BLaER1 (cell line): ENCODE data around the gene PDILT.
"Not testable (repeated sequence)": the region's sequence is repeated elsewhere in the genome, so short reads cannot be mapped to it uniquely, and the experiment has no call there.

Experiments used
- H3K27ac ChIP-seq: shearing (Covaris generic); formaldehyde crosslinking; 2 replicates; pipeline ENCODE4 v1.8.1; 2022
- H3K27me3 ChIP-seq: shearing (Covaris generic); formaldehyde crosslinking; 2 replicates; pipeline ENCODE4 v1.8.1; 2022
- H3K36me3 ChIP-seq: shearing (Covaris generic); formaldehyde crosslinking; 2 replicates; pipeline ENCODE4 v1.8.1; 2022
- H3K4me1 ChIP-seq: shearing (Covaris generic); formaldehyde crosslinking; 2 replicates; pipeline ENCODE4 v1.8.1; 2022
- H3K4me2 ChIP-seq: shearing (Covaris generic); formaldehyde crosslinking; 2 replicates; pipeline ENCODE4 v1.8.1; 2022
- H3K4me3 ChIP-seq: shearing (Covaris generic); formaldehyde crosslinking; 2 replicates; pipeline ENCODE4 v1.8.1; 2022
- H3K9ac ChIP-seq: shearing (Covaris generic); formaldehyde crosslinking; 2 replicates; pipeline ENCODE4 v1.8.1; 2022
- H3K9me3 ChIP-seq: shearing (Covaris generic); formaldehyde crosslinking; 2 replicates; pipeline ENCODE4 v1.8.1; 2022
- H4K20me1 ChIP-seq: shearing (Covaris generic); formaldehyde crosslinking; 2 replicates; pipeline ENCODE4 v1.8.1; 2022
- Cebpa-rat ChIP-seq: shearing (Covaris generic); IDR thresholded peaks from 2 replicates; pipeline ENCODE4 v1.8.1; 2022

Gene PDILT

DNA sequence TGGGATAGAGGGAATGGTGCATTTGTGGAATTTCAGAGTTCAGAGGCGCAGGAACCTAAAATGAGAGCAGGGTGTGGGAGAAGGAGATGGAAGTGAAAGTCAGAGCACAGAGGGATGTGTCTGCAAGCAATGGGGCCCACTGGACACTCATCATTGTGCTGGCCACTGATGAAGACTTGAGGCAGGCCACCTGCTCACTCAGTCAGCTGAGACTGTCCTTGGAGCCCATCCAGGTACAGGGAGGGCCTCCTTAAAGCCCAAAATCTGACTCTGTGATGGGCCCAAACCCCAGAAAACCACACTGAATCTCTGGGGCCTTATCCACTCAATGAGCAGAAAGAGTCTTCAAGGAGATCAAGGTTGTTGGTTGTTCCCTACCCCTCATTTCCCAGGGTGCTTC is 82.9 kb downstream of the PDILT start:
- H3K4me3 ChIP-seq: no peak overlapping the region
- no peak for TF ChIP-seq Cebpa-rat
- no peaks in the 10 kb centered on the region for H3K36me3 ChIP-seq
- no peak overlapping the region for H3K9ac ChIP-seq
- H3K4me1 ChIP-seq: no peaks in the 10 kb centered on the region
- H3K27me3 ChIP-seq: no peaks in the 10 kb centered on the region
- no peak overlapping the region for H3K4me2 ChIP-seq
- no peak overlapping the region for H3K27ac ChIP-seq
- no peaks in the 10 kb centered on the region for H3K9me3 ChIP-seq
- H4K20me1 ChIP-seq: no peaks in the 10 kb centered on the region

DNA sequence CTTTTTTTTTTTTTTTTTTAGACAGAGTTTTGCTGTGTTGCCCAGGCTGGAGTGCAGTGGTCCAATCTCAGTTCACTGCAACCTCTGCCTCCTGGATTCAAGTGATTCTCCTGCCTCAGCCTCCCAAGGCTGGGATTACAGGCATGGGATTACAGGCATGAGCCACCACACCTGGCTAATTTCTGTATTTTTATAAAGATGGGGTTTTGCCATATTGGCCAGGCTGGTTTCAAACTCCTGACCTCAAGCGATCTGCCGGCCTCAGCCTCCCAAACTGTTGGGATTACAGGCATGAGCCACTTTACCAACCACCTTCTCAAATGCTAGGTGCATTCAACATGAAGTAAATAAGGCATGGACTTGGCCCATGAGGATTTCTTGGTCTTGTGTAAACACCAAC is 83.5 kb downstream of the PDILT start:
- not testable (repeated sequence) for H3K36me3 ChIP-seq, H3K27me3 ChIP-seq, H3K4me2 ChIP-seq, H3K4me3 ChIP-seq, H3K4me1 ChIP-seq, H3K27ac ChIP-seq, H3K9ac ChIP-seq, H4K20me1 ChIP-seq, H3K9me3 ChIP-seq

DNA sequence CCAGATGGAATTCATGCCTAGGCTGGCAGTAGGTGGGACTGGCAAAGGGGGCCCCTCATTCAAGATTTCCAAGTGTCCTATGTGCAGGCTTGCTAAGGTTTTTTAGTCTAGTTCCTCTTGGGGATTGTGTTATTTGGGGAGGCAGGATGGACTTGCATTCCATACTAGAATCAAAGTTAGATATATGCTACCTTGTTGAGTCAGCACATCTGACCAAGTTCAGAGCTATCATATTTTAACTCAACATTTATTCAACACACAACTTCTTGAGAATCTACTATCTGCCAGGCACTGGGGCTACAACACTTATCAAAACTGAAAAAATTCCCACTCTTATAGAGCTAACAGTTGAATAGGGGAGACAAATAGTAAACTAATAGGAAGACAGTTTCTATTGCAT is 83.9 kb downstream of the PDILT start:
- no peak for TF ChIP-seq Cebpa-rat
- Histone ChIP-seq H3K9me3 (no peaks in the 10 kb centered on the region), H3K4me3 (no peak overlapping the region), H3K36me3 (no peaks in the 10 kb centered on the region), H3K9ac (no peak overlapping the region), H4K20me1 (no peaks in the 10 kb centered on the region), H3K27ac (no peak overlapping the region), H3K4me2 (no peak overlapping the region), H3K4me1 (no peaks in the 10 kb centered on the region), H3K27me3 (no peaks in the 10 kb centered on the region)

DNA sequence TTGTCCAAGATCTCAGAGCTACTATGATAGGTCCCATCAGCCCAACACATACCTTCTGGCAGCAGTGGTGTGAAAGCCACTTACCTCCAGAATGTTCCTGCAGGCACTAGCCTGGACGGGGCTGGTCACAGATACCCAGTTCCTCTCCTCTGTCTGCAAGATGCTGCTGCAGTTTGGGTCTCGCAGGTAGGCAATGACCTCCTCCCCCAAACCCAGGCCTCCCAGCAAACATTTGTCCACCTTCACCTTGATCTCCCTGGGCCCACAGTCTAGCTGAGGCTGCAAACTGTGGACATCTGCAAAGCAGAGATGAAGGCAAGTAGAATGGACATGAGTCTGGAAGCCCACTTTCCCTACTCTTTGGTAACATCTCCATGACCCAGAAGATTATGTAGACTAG is 84.4 kb downstream of the PDILT start:
- Histone ChIP-seq H3K27me3 (no peaks in the 10 kb centered on the region), H4K20me1 (no peaks in the 10 kb centered on the region), H3K4me2 (no peak overlapping the region), H3K9me3 (no peaks in the 10 kb centered on the region), H3K4me1 (no peaks in the 10 kb centered on the region), H3K36me3 (no peaks in the 10 kb centered on the region), H3K27ac (no peak overlapping the region), H3K9ac (no peak overlapping the region), H3K4me3 (no peak overlapping the region)
- no peak for TF ChIP-seq Cebpa-rat

DNA sequence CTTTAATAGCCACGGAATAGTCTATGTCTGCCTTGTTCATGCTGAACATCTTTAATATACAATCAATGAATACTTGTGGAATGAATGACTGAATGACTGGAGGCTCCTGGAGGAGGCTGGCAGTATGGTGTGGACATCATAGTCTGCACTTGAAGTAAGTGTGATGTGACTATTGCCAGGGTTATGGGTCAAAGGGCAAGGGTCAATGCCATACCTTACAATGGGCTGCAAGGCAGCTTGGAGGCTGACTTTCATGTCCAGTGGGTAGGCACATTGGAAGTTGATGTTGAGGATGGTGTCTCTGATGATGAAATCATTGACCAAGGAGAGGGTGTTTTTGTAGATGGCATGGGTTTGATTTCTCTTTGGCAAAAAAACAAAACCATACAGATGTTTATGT is 85.1 kb downstream of the PDILT start:
- no peaks in the 10 kb centered on the region for H4K20me1 ChIP-seq

DNA sequence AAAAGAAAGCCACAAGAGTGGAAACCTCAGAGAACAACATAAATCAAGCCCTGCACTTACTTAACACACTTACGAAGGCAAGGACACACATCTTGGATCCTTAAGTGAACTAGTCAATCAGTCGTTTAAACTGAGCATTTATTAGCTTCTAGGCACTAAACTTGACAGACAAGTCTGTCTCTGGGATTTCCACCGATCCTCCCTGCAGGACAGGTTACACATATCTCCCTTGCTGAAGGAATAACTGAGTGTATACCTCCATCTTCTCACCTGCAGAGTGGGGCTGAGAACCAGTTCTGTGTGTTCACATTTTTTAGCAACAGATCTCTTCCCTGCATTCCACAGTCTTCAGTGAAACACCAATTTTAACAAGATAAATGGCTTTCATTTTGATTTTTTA is 86.1 kb downstream of the PDILT start:
- Histone ChIP-seq H3K27ac (no peak overlapping the region), H3K4me2 (no peak overlapping the region), H3K36me3 (no peaks in the 10 kb centered on the region), H3K9ac (no peak overlapping the region), H3K27me3 (no peaks in the 10 kb centered on the region), H3K9me3 (no peaks in the 10 kb centered on the region), H3K4me1 (no peaks in the 10 kb centered on the region), H4K20me1 (no peaks in the 10 kb centered on the region), H3K4me3 (no peak overlapping the region)
- no peak for TF ChIP-seq Cebpa-rat

More for the DNA sequence above, 85.1 kb downstream of the PDILT start:
- no peak overlapping the region for H3K9ac ChIP-seq
- no peak overlapping the region for H3K4me2 ChIP-seq
- no peaks in the 10 kb centered on the region for H3K9me3 ChIP-seq
- no peaks in the 10 kb centered on the region for H3K36me3 ChIP-seq
- no peak overlapping the region for H3K4me3 ChIP-seq
- no peaks in the 10 kb centered on the region for H3K27me3 ChIP-seq
- H3K27ac ChIP-seq: no peak overlapping the region
- no peak for TF ChIP-seq Cebpa-rat
- H3K4me1 ChIP-seq: no peaks in the 10 kb centered on the region

DNA sequence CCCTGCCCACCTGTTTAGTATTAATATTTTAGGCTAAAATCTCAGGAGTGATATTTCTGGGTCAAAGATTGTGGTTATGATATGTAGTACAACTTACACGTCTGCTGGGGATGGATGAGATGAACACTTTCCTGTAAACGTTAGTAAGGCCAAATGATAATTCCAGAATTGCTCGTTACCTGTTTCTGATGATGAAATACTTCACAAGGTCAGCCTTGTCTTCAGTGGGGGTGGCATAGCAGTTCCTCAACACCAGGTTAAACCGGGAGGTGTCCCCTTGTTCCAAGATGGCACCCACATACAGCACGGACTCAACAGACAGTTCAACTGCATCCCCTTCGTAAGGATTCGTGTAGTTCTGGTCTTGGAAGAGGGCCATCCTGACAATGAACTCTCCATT is 86.5 kb downstream of the PDILT start:
- Histone ChIP-seq H3K9me3 (no peaks in the 10 kb centered on the region), H3K27me3 (no peaks in the 10 kb centered on the region), H3K4me3 (no peak overlapping the region), H3K4me2 (no peak overlapping the region), H3K9ac (no peak overlapping the region), H3K36me3 (no peaks in the 10 kb centered on the region), H3K27ac (no peak overlapping the region), H4K20me1 (no peaks in the 10 kb centered on the region), H3K4me1 (no peaks in the 10 kb centered on the region)
- no peak for TF ChIP-seq Cebpa-rat

DNA sequence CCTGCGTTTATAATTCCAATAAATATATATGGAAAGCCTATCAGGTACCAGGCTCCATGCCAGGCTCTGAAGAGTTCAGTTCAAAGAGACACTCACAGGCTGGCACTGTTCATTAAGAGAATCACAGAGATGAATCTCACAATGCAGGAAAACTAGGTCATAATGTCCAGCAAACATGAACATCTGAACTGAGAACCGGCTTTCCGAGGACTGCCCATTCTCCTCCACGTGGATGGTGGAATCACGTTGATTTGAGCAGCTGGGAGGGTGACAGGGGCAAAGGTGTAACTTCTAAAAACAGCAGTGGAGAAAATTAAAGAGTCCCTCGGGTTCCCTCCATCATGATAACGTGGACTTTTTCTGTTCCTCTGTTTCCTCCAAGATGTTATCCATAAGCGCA is 87.4 kb downstream of the PDILT start:
- no peaks in the 10 kb centered on the region for H3K4me1 ChIP-seq
- H3K27me3 ChIP-seq: no peaks in the 10 kb centered on the region
- no peak for TF ChIP-seq Cebpa-rat
- H3K36me3 ChIP-seq: no peaks in the 10 kb centered on the region
- no peak overlapping the region for H3K9ac ChIP-seq
- no peak overlapping the region for H3K4me2 ChIP-seq
- no peaks in the 10 kb centered on the region for H4K20me1 ChIP-seq
- H3K4me3 ChIP-seq: no peak overlapping the region
- no peak overlapping the region for H3K27ac ChIP-seq
- no peaks in the 10 kb centered on the region for H3K9me3 ChIP-seq

DNA sequence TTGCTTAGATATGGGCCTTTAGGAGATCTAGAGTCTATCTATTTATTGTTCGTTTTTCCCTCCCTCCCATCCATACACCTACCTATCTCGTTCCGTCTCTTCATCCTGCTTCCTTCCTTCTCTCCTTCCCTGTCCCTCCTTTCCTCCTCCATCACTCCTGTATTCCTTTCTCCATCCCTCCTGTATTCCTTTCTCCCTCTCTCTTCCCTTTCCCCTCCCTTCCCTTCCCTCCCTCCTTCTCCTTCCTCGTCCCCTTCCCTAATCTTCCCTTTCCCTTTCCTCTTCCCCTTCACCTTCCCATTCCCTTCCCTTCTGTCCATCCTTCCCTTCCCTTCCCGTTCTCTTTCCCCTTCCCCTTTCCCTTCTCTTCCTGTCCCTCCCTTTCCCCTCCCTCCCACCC is 87.8 kb downstream of the PDILT start:
- no peaks in the 10 kb centered on the region for H3K36me3 ChIP-seq
- no peak overlapping the region for H3K27ac ChIP-seq
- H3K4me1 ChIP-seq: no peaks in the 10 kb centered on the region
- no peaks in the 10 kb centered on the region for H3K27me3 ChIP-seq
- no peak for TF ChIP-seq Cebpa-rat
- H3K4me2 ChIP-seq: no peak overlapping the region
- H4K20me1 ChIP-seq: no peaks in the 10 kb centered on the region
- H3K9me3 ChIP-seq: no peaks in the 10 kb centered on the region
- H3K4me3 ChIP-seq: no peak overlapping the region
- no peak overlapping the region for H3K9ac ChIP-seq

DNA sequence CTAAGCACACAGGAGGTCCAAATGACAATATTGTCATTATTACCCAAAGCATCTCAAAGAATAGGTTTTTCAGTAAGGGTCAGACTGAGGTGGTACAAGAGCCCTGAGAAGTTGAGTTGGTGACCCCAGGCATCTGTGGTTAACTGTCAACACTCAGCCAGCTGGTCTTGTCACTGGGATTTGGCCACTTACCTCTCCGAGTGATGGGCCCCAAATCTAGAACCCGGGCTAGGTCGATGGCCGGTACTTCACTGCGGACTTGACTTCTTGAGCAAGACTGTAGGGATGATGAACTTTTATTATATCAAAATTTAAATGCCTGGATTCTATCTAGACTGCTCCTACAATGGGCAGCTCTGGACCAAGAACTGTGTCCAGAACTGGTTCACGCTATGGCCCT is 88.8 kb downstream of the PDILT start:
- H3K4me1 ChIP-seq: no peaks in the 10 kb centered on the region
- H3K4me3 ChIP-seq: no peak overlapping the region
- H3K27me3 ChIP-seq: no peaks in the 10 kb centered on the region
- H3K27ac ChIP-seq: no peak overlapping the region
- no peaks in the 10 kb centered on the region for H3K36me3 ChIP-seq
- TF ChIP-seq Cebpa-rat: no peak
- H3K4me2 ChIP-seq: no peak overlapping the region
- no peaks in the 10 kb centered on the region for H4K20me1 ChIP-seq
- H3K9me3 ChIP-seq: no peaks in the 10 kb centered on the region
- no peak overlapping the region for H3K9ac ChIP-seq

DNA sequence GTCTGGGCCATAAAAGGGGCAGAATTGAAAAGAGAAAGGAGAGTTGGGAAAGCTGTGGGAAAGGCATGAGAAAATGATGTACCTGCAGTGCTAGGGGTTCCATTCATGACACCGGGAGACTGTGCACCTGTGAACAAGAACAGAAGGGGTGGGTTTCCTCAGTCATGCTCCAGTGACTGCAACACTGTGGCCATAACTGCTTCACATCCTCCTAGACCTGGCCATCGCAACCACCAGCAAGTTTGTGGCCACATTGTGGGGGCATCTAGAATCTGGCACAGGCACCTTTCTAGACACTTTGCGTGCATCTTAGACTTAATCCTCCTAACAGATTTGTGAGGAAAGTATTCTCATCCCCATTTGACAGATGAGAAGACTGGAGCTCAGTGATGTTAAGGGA is 90.0 kb downstream of the PDILT start:
- Histone ChIP-seq H3K27me3 (no peaks in the 10 kb centered on the region), H4K20me1 (no peaks in the 10 kb centered on the region), H3K4me2 (no peak overlapping the region), H3K4me1 (no peaks in the 10 kb centered on the region), H3K9me3 (no peaks in the 10 kb centered on the region), H3K27ac (no peak overlapping the region), H3K36me3 (no peaks in the 10 kb centered on the region), H3K9ac (no peak overlapping the region), H3K4me3 (no peak overlapping the region)
- no peak for TF ChIP-seq Cebpa-rat

DNA sequence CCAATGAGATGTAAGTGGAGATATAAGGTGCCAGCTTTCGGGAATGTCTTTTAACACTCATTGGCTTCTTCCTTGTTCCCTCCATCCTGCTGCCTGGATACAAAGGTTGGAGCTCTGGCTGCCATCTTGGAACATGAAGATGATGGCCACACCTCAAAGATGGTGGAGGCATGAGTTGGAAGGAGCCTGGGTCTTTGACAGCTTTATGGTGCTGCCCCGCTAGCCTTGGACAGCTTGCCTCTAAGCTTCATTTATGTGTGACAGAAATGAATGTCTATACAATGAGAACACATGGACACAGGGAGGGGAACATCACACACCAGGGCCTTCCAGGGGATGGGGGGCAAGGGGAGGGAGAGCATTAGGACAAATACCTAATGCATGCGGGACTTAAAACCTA is 90.8 kb downstream of the PDILT start:
- H3K4me2 ChIP-seq: no peak overlapping the region
- H3K36me3 ChIP-seq: no peaks in the 10 kb centered on the region
- no peaks in the 10 kb centered on the region for H3K4me1 ChIP-seq
- no peaks in the 10 kb centered on the region for H3K9me3 ChIP-seq
- H3K9ac ChIP-seq: no peak overlapping the region
- H3K27me3 ChIP-seq: no peaks in the 10 kb centered on the region
- no peak overlapping the region for H3K4me3 ChIP-seq
- TF ChIP-seq Cebpa-rat: no peak
- H3K27ac ChIP-seq: no peak overlapping the region
- no peaks in the 10 kb centered on the region for H4K20me1 ChIP-seq

DNA sequence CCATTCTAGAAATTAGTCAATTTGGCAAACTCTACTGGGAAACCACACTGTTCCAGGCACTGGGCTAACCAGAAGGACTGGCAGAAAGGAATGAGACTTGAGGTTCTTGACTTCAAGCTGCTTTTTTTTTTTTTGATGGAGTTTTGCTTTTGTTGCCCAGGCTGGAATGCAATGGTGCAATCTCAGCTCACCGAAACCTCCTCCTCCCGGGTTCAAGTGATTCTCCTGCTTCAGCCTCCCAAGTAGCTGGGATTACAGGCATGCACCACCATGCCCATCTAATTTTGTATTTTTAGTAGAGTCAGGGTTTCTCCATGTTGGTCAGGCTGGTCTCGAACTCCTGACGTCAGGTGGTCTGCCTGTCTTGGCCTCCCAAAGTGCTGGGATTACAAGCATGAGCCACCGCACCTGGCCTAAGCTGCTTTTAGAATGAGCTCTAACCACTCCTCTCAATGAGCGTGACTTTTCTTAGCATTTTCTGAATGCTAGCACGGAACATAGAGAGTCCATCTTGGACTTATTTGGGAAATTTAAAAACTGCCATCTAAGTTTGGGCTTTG is 91.9 kb downstream of the PDILT start:
- not testable (repeated sequence) for H3K9ac ChIP-seq, H3K27ac ChIP-seq, H3K27me3 ChIP-seq, H3K36me3 ChIP-seq, H4K20me1 ChIP-seq, H3K4me3 ChIP-seq, H3K4me1 ChIP-seq, H3K9me3 ChIP-seq, H3K4me2 ChIP-seq
